Trophoblast cell (in vitro differentiated cells and primary cell): ENCODE data around the gene UNC50.
A peak's percentile ranks its signal among the peaks of the same experiment; 100 is the strongest.
"Not testable (repeated sequence)": the region's sequence is repeated elsewhere in the genome, so short reads cannot be mapped to it uniquely, and the experiment has no call there.

Experiments
- DNase-seq, 2 donors: peaks; one replicate each; pipeline ENCODE4 v3.0.0-alpha.2; 2016
- H2AFZ ChIP-seq: 2 replicates; pipeline ENCODE4 v1.6.1; 2013; ENCODE audit warnings: low read length, moderate library complexity, mild to moderate bottlenecking; ENCODE audit not compliant: insufficient read depth, poor library complexity
- H2AK5ac ChIP-seq: 2 replicates; pipeline ENCODE4 v1.6.1; 2013; ENCODE audit warnings: mild to moderate bottlenecking, low read length
- H2BK120ac ChIP-seq: 2 replicates; pipeline ENCODE4 v1.6.1; 2013; ENCODE audit warnings: low read length, mild to moderate bottlenecking, moderate library complexity; ENCODE audit not compliant: insufficient read depth, poor library complexity
- H2BK12ac ChIP-seq: 2 replicates; pipeline ENCODE4 v1.6.1; 2013; ENCODE audit warnings: mild to moderate bottlenecking, low read length, moderate library complexity
- H2BK5ac ChIP-seq: 2 replicates; pipeline ENCODE4 v1.6.1; 2013; ENCODE audit warnings: low read length, low read depth, moderate library complexity, mild to moderate bottlenecking; ENCODE audit not compliant: poor library complexity
- H3K14ac ChIP-seq: 2 replicates; pipeline ENCODE4 v1.6.1; 2013; ENCODE audit warnings: mild to moderate bottlenecking, low read length
- H3K18ac ChIP-seq: 2 replicates; pipeline ENCODE4 v1.6.1; 2013; ENCODE audit warnings: mild to moderate bottlenecking, low read length
- H3K23ac ChIP-seq: 2 replicates; pipeline ENCODE4 v1.6.1; 2013; ENCODE audit warnings: low read length
- H3K27ac ChIP-seq: 2 replicates; pipeline ENCODE4 v1.5.1; 2013; ENCODE audit warnings: low read depth, mild to moderate bottlenecking, inconsistent platforms, low read length, moderate library complexity
- H3K27me3 ChIP-seq: 2 replicates; pipeline ENCODE4 v1.6.1; 2013; ENCODE audit warnings: inconsistent platforms, mild to moderate bottlenecking, low read length, moderate library complexity; ENCODE audit not compliant: insufficient read depth
- H3K36me3 ChIP-seq, 2 experiments: 1 replicate in 1 of 2; 2 replicates in 1 of 2; pipeline ENCODE4 v1.6.1; 2013; ENCODE audit warnings: low read length in 2 of 2, mild to moderate bottlenecking in 2 of 2, moderate library complexity in 1 of 2; ENCODE audit not compliant: insufficient read depth in 2 of 2, control insufficient read depth in 1 of 2
- H3K4ac ChIP-seq: 2 replicates; pipeline ENCODE4 v1.6.1; 2013; ENCODE audit warnings: low read depth, mild to moderate bottlenecking, low read length, moderate library complexity
- H3K4me1 ChIP-seq, 2 experiments: 1 replicate in 1 of 2; 2 replicates in 1 of 2; pipeline ENCODE4 v1.6.1; 2013; ENCODE audit warnings: low read length in 2 of 2, mild to moderate bottlenecking in 2 of 2, moderate library complexity in 1 of 2; ENCODE audit not compliant: insufficient read depth in 2 of 2, control insufficient read depth in 1 of 2
- H3K4me2 ChIP-seq: 2 replicates; pipeline ENCODE4 v1.6.1; 2013; ENCODE audit warnings: inconsistent platforms, mild to moderate bottlenecking, low read length, moderate library complexity
- H3K4me3 ChIP-seq: 2 replicates; pipeline ENCODE4 v1.5.1; 2013; ENCODE audit warnings: mild to moderate bottlenecking, low read depth, low read length, inconsistent platforms
- H3K79me1 ChIP-seq: one replicate; pipeline ENCODE4 v1.6.1; 2013; ENCODE audit warnings: low read length
- H3K79me2 ChIP-seq: 2 replicates; pipeline ENCODE4 v1.6.1; 2013; ENCODE audit warnings: low read length, mild to moderate bottlenecking; ENCODE audit not compliant: control insufficient read depth, insufficient read depth, poor library complexity
- H3K9ac ChIP-seq: 2 replicates; pipeline ENCODE4 v1.6.1; 2013; ENCODE audit warnings: mild to moderate bottlenecking, low read length
- H3K9me3 ChIP-seq: 2 replicates; pipeline ENCODE4 v1.6.1; 2013; ENCODE audit warnings: low read depth, mild to moderate bottlenecking, control low read depth, inconsistent platforms, low read length; ENCODE audit not compliant: insufficient read depth
- H4K12ac ChIP-seq: 2 replicates; pipeline ENCODE4 v1.6.1; 2013; ENCODE audit warnings: low read depth, mild to moderate bottlenecking, low read length, moderate library complexity
- H4K8ac ChIP-seq: 2 replicates; pipeline ENCODE4 v1.6.1; 2013; ENCODE audit warnings: low read depth, mild to moderate bottlenecking, low read length, moderate library complexity
- H4K91ac ChIP-seq: one replicate; pipeline ENCODE4 v1.6.1; 2013; ENCODE audit warnings: low read depth, mild to moderate bottlenecking, low read length, moderate library complexity
- WGBS: extraction: QIAGEN DNeasy Blood & Tissue Kit; methylation state at CpG from one replicate; pipeline ENCODE4 v1.1.7; 2013; ENCODE audit warnings: missing lambda C conversion rate; ENCODE audit not compliant: insufficient read length, insufficient coverage; ENCODE audit errors: extremely low coverage; 5-methylcytosine and 5-hydroxymethylcytosine counted together

UNC50 gene

DNA sequence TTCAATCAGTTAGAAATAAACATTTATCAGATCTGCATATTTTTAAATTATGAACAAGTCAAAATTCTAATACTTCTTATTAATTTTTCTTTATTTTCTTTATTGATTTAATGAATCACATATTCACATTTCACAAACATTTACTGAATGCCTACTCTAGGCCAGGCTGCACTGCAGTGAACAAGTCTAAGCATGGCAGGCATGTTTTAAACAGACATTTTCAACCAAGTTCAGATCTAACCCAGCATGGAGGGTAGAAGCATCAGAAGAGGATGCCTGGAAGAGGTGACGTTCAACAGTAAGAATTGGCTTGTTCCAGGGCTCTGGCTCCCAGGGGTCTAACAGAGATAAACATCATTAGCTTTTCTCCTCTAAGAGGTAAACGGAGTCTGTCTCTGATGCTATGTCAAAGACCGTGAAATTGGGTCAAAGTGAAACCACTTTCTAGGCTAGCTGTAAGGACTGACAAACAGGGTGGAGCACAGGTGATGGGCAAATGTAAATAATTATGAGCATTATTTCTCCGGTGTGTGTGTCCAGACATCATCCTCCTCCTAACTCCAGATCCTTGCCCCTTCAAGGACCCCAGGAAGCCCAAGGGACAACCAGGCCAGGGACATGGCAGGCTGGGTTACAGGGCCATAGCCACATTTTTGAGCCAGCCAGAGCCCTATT lies 50.6 kb downstream of the UNC50 start:
- H2AK5ac ChIP-seq: no peak overlapping the region
- H3K4ac ChIP-seq: no peak overlapping the region
- no peaks in the 10 kb centered on the region for H3K4me1 ChIP-seq
- H3K79me2 ChIP-seq: no peaks in the 10 kb centered on the region
- no peak overlapping the region for H4K8ac ChIP-seq
- WGBS: no CpG with 5 or more reads among the region's 4 CpGs
- H4K12ac ChIP-seq: no peak overlapping the region
- H4K91ac ChIP-seq: no peak overlapping the region
- H3K14ac ChIP-seq: no peak overlapping the region
- no peak overlapping the region for H2BK12ac ChIP-seq
- no peak overlapping the region for H2BK5ac ChIP-seq
- H3K23ac ChIP-seq: no peak overlapping the region
- no peak for DNase-seq
- no peak overlapping the region for H3K18ac ChIP-seq
- no peak overlapping the region for H3K4me2 ChIP-seq
- H3K27me3 ChIP-seq: no peaks in the 10 kb centered on the region
- H3K27ac ChIP-seq: no peak overlapping the region
- H3K9ac ChIP-seq: no peak overlapping the region
- H3K36me3 ChIP-seq: no peaks in the 10 kb centered on the region
- H2AFZ ChIP-seq: no peak overlapping the region
- no peaks in the 10 kb centered on the region for H3K79me1 ChIP-seq
- H3K9me3 ChIP-seq: no peaks in the 10 kb centered on the region
- no peak overlapping the region for H3K4me3 ChIP-seq
- no peak overlapping the region for H2BK120ac ChIP-seq

DNA sequence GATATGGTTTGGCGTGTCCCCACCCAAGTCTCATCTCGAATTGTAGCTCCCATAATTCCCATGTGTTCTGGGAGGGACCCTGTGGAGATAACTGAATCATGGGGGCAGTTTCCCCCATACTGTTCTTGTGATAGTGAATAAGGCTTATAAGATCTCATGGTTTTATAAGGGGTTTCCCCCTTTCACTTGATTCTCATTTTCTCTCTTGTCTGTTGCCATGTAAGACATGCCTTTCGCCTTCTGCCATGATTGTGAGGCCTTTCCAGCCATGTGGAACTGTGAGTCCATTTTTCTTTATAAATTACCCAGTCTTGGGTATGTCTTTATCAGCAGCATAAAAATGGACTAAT lies 51.1 kb downstream of the UNC50 start:
- no CpG with 5 or more reads among the region's 3 CpGs for WGBS
- not testable (repeated sequence) for H3K9me3 ChIP-seq, H3K23ac ChIP-seq, H4K91ac ChIP-seq, H3K27me3 ChIP-seq, H3K9ac ChIP-seq, H3K79me1 ChIP-seq, H3K4me1 ChIP-seq, H3K4me3 ChIP-seq, H2BK5ac ChIP-seq, H2AK5ac ChIP-seq, H3K27ac ChIP-seq, H4K8ac ChIP-seq, H3K4me2 ChIP-seq, DNase-seq, H3K36me3 ChIP-seq, H2BK120ac ChIP-seq, H3K18ac ChIP-seq, H4K12ac ChIP-seq, H3K4ac ChIP-seq, H3K79me2 ChIP-seq, H3K14ac ChIP-seq, H2AFZ ChIP-seq, H2BK12ac ChIP-seq

DNA sequence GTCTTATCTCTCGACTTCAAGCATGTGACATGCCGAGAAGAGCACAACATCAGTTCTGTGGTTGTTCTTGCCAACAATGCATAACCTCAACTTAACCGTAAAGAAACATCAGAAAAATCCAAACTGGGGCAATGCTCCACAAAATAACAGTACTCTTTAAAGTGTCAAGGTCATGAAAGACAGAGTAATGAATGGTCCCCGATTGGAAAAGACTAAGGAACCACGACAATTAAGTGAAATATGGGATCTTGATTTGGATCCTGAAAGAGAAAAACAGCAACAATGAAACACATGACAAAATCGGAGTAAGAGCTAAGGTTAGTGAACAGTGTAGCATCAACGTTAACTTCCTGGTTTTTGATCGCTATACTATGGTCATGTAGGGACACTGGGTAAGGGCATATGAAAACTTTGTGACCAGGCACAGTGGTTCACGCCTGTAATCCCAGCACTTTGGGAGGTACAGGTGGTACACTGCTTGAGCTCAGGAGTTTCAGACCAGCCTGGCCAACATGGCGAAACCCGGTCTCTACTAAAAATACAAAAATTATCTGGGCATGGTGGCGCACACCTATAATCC lies 55.2 kb downstream of the UNC50 start:
- Histone ChIP-seq H2AFZ (no peak overlapping the region), H3K14ac (no peak overlapping the region), H3K23ac (no peak overlapping the region), H3K27ac (no peak overlapping the region), H3K79me1 (no peaks in the 10 kb centered on the region), H3K4me1 (no peaks in the 10 kb centered on the region), H3K79me2 (no peaks in the 10 kb centered on the region), H3K9ac (no peak overlapping the region), H2BK5ac (no peak overlapping the region), H3K18ac (no peak overlapping the region), H2BK120ac (no peak overlapping the region), H2BK12ac (no peak overlapping the region), H3K4me2 (no peak overlapping the region), H3K36me3 (no peaks in the 10 kb centered on the region), H2AK5ac (no peak overlapping the region), H3K9me3 (no peaks in the 10 kb centered on the region), H4K91ac (no peak overlapping the region), H4K8ac (no peak overlapping the region), H3K27me3 (no peaks in the 10 kb centered on the region), H3K4me3 (no peak overlapping the region), H4K12ac (no peak overlapping the region), H3K4ac (no peak overlapping the region)
- WGBS: 100% methylated on average over 1 of the region's 12 CpGs
- DNase-seq: no peak

DNA sequence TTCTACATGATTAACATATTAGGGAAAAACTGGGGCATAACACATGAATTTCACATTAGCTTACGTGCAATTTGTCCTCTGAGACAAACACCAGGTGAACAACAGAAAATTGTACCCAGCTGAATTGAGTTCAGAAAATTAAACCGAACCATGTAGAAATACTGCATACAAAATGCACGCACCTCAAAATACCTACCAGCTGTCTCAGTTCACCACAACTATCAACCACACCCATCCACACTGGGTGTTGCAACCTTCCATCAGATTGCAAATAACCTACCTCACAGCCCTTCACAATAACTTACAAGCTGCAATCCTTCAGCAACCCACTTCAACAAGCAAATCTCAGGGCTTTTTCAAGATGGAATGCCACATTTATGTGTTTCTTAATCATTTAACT lies 55.9 kb downstream of the UNC50 start:
- Histone ChIP-seq H3K4me3 (no peak overlapping the region), H4K12ac (no peak overlapping the region), H3K18ac (no peak overlapping the region), H3K27me3 (no peaks in the 10 kb centered on the region), H4K8ac (no peak overlapping the region), H3K36me3 (no peaks in the 10 kb centered on the region), H3K79me2 (no peaks in the 10 kb centered on the region), H2BK5ac (no peak overlapping the region), H2BK12ac (no peak overlapping the region), H3K4me1 (no peaks in the 10 kb centered on the region), H3K14ac (no peak overlapping the region), H3K79me1 (no peaks in the 10 kb centered on the region), H3K23ac (peak overlapping the region; percentile 80), H2AFZ (no peak overlapping the region), H3K9me3 (no peaks in the 10 kb centered on the region), H2AK5ac (no peak overlapping the region), H4K91ac (no peak overlapping the region), H3K9ac (no peak overlapping the region), H3K27ac (no peak overlapping the region), H3K4ac (no peak overlapping the region), H3K4me2 (no peak overlapping the region), H2BK120ac (no peak overlapping the region)
- DNase-seq: peak; percentile 90 to 96
- no CpG with 5 or more reads among the region's 3 CpGs for WGBS
